Glutamatergic neuron (in vitro differentiated cells): ENCODE results near the gene PDPR. TPM values are rescaled to one million over a fixed set of nuclear protein-coding genes. Genes with fewer than 3 reads are reported as not detected.

ENCODE experiments used
- DNase-seq: peaks from one replicate; pipeline ENCODE4 v3.0.0; 2022
- H3K27ac Mint-ChIP-seq: one replicate; pipeline ENCODE4 v1.8.0; 2020; ENCODE audit warnings: mild to moderate bottlenecking, mixed read lengths, inconsistent platforms; ENCODE audit not compliant: unreplicated experiment
- H3K27me3 Mint-ChIP-seq: one replicate; pipeline ENCODE4 v1.8.0; 2020; ENCODE audit warnings: mild to moderate bottlenecking, moderate library complexity, mixed read lengths, inconsistent platforms; ENCODE audit not compliant: unreplicated experiment
- H3K36me3 Mint-ChIP-seq: one replicate; pipeline ENCODE4 v1.8.0; 2020; ENCODE audit warnings: mild to moderate bottlenecking, mixed read lengths, inconsistent platforms; ENCODE audit not compliant: unreplicated experiment
- H3K4me1 Mint-ChIP-seq: one replicate; pipeline ENCODE4 v1.8.0; 2020; ENCODE audit warnings: mild to moderate bottlenecking, low read depth, mixed read lengths, inconsistent platforms; ENCODE audit not compliant: unreplicated experiment
- H3K4me3 Mint-ChIP-seq: one replicate; pipeline ENCODE4 v1.8.0; 2020; ENCODE audit warnings: mild to moderate bottlenecking, mixed read lengths, inconsistent platforms; ENCODE audit not compliant: unreplicated experiment
- H3K9me3 Mint-ChIP-seq: one replicate; pipeline ENCODE4 v1.8.0; 2020; ENCODE audit warnings: mild to moderate bottlenecking, moderate library complexity, mixed read lengths, inconsistent platforms; ENCODE audit not compliant: unreplicated experiment
- total RNA-seq: library from RNA; stranded (reverse); fragmentation: NEBNext Ultra II Directional; extraction: Animal tissue kit (Norgen Biotek cat#: 25700); gene quantifications from one replicate; pipeline ENCODE4 v1.2.1, GENCODE V29; 2021; ENCODE audit not compliant: unreplicated experiment
- TF ChIP-seq, protein P1 (sequence below): fragments of 200-600 bp; sonication (generic); IDR thresholded peaks from one replicate; pipeline ENCODE4 v1.5.0; 2021; ENCODE audit not compliant: partially characterized antibody, unreplicated experiment

The PDPR gene
- total RNA-seq, 1 donor from 2014 or later, result 19.1 TPM

DNA sequence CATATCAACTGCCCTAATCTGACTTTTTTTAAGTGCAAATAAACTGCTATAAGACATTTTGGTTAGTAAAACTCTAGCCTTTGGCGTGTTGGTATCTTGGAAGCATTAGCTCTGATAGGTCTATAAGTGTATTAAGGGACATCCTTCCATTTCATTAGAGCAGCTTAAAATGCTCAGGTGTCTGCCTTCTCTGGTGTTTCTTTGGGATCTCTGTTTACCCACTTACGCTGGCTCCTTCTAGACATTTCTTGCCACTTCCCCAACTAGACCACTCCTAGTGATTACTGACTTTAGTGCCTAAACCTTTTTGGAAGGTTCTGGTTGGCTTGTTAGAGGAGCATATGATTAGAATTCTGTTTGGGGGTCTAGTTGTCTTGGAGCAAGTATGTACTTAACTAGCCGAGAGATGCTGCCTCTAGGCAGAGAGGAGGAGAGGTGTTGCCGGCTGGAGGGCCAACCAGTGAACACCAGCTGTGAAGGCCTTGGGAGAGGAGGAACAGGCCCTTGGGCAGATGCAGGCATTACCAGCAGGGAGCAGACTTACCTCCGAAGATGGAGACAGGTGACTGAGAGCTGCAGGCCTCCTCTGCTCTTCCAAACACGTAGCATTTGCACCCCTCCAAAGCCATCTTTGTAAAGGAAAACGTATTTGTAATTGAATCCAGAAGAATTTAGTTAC, 44.3 kb downstream of the PDPR start:
- Mint-ChIP-seq H3K4me1 (peaks cover 5% of the 10 kb centered on the region), H3K36me3 (peaks cover 13% of the 10 kb centered on the region), H3K9me3 (peaks cover 4% of the 10 kb centered on the region), H3K27me3 (peaks cover 4% of the 10 kb centered on the region), H3K4me3 (no peak overlapping the region), H3K27ac (no peak overlapping the region)
- TF ChIP-seq, protein P1, sequence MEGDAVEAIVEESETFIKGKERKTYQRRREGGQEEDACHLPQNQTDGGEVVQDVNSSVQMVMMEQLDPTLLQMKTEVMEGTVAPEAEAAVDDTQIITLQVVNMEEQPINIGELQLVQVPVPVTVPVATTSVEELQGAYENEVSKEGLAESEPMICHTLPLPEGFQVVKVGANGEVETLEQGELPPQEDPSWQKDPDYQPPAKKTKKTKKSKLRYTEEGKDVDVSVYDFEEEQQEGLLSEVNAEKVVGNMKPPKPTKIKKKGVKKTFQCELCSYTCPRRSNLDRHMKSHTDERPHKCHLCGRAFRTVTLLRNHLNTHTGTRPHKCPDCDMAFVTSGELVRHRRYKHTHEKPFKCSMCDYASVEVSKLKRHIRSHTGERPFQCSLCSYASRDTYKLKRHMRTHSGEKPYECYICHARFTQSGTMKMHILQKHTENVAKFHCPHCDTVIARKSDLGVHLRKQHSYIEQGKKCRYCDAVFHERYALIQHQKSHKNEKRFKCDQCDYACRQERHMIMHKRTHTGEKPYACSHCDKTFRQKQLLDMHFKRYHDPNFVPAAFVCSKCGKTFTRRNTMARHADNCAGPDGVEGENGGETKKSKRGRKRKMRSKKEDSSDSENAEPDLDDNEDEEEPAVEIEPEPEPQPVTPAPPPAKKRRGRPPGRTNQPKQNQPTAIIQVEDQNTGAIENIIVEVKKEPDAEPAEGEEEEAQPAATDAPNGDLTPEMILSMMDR, result no peak
- no peak for DNase-seq

GRCh38 chr16:70159355-70160348, 45.5 kb downstream of the PDPR start:
- DNase-seq, result no peak
- H3K4me1 Mint-ChIP-seq, result peaks cover 10% of the 10 kb centered on the region
- TF ChIP-seq, protein P1, result no peak
- peaks cover 4% of the 10 kb centered on the region for H3K27me3 Mint-ChIP-seq
- no peak overlapping the region for H3K27ac Mint-ChIP-seq
- H3K4me3 Mint-ChIP-seq, result no peak overlapping the region
- H3K36me3 Mint-ChIP-seq, result peaks cover 13% of the 10 kb centered on the region
- peaks cover 4% of the 10 kb centered on the region for H3K9me3 Mint-ChIP-seq

GRCh38 chr16:70160388-70160787, 46.3 kb downstream of the PDPR start:
- Mint-ChIP-seq H3K27me3 (peaks cover 6% of the 10 kb centered on the region), H3K4me3 (no peak overlapping the region), H3K36me3 (peaks cover 13% of the 10 kb centered on the region), H3K27ac (no peak overlapping the region), H3K9me3 (peaks cover 4% of the 10 kb centered on the region), H3K4me1 (peaks cover 10% of the 10 kb centered on the region)
- no peak for DNase-seq
- TF ChIP-seq, protein P1, result no peak

- DNase-seq, result no peak
- Mint-ChIP-seq H3K36me3 (peaks cover 13% of the 10 kb centered on the region), H3K27me3 (peaks cover 6% of the 10 kb centered on the region), H3K4me1 (peaks cover 10% of the 10 kb centered on the region), H3K4me3 (no peak overlapping the region), H3K9me3 (peaks cover 4% of the 10 kb centered on the region), H3K27ac (no peak overlapping the region)
- TF ChIP-seq, protein P1, result no peak
Observed at GRCh38 chr16:70160821-70161220, 46.7 kb downstream of the PDPR start.

DNA sequence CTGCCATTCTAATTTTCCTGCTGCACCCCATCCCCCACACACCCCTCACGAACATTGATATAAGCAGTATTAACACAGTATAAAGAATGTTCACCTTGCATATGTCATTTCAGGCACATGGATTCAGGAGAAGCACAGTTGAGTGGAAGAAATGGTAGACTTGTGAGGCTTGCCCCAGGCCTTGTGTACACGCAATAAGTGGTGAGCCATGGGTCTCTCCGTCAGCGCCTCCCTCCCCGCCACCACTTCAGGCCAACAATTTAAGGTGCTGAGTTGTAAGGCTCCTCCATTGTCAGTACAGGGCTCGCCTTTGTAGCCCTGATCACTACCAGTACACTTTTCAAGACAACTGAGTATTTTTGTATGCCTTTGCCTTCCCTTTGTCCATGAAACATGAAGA, 47.2 kb downstream of the PDPR start:
- peaks cover 4% of the 10 kb centered on the region for H3K9me3 Mint-ChIP-seq
- no peak overlapping the region for H3K27ac Mint-ChIP-seq
- H3K36me3 Mint-ChIP-seq, result peaks cover 12% of the 10 kb centered on the region

More for the DNA sequence above, 47.2 kb downstream of the PDPR start:
- H3K27me3 Mint-ChIP-seq, result peaks cover 6% of the 10 kb centered on the region
- TF ChIP-seq, protein P1, result no peak
- DNase-seq, result no peak
- peaks cover 10% of the 10 kb centered on the region for H3K4me1 Mint-ChIP-seq
- no peak overlapping the region for H3K4me3 Mint-ChIP-seq
